GM12874 (cell line): ENCODE results near the gene RAPGEF2.

Experiments used
- TF ChIP-seq, protein P1 (sequence below): IDR thresholded peaks from 2 replicates; pipeline ENCODE4 v1.5.1; 2011; ENCODE audit warnings: low read depth, mild to moderate bottlenecking, control low read depth, low read length, moderate library complexity; ENCODE audit not compliant: insufficient read depth

The RAPGEF2 gene

DNA sequence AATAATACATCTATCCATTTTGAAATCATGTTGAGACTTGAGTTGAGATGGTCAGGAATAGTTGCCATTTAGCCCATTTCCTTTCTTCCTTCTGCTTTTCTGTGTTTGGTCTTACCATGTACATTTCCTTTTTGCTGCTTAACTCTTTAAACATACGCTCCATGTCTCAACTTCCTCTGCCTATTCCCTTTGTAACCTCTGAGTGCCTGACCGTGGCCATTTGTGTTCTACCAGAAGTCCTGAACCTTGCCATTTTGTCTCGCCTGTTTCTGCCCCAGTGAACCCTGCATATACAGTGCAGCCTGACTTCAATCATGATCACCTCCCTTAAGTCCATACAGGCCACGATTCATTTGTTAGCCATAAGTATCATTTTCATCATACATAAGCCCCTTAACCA, 169.0 kb downstream of the RAPGEF2 start:
- TF ChIP-seq, protein P1, sequence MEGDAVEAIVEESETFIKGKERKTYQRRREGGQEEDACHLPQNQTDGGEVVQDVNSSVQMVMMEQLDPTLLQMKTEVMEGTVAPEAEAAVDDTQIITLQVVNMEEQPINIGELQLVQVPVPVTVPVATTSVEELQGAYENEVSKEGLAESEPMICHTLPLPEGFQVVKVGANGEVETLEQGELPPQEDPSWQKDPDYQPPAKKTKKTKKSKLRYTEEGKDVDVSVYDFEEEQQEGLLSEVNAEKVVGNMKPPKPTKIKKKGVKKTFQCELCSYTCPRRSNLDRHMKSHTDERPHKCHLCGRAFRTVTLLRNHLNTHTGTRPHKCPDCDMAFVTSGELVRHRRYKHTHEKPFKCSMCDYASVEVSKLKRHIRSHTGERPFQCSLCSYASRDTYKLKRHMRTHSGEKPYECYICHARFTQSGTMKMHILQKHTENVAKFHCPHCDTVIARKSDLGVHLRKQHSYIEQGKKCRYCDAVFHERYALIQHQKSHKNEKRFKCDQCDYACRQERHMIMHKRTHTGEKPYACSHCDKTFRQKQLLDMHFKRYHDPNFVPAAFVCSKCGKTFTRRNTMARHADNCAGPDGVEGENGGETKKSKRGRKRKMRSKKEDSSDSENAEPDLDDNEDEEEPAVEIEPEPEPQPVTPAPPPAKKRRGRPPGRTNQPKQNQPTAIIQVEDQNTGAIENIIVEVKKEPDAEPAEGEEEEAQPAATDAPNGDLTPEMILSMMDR = no peak

DNA sequence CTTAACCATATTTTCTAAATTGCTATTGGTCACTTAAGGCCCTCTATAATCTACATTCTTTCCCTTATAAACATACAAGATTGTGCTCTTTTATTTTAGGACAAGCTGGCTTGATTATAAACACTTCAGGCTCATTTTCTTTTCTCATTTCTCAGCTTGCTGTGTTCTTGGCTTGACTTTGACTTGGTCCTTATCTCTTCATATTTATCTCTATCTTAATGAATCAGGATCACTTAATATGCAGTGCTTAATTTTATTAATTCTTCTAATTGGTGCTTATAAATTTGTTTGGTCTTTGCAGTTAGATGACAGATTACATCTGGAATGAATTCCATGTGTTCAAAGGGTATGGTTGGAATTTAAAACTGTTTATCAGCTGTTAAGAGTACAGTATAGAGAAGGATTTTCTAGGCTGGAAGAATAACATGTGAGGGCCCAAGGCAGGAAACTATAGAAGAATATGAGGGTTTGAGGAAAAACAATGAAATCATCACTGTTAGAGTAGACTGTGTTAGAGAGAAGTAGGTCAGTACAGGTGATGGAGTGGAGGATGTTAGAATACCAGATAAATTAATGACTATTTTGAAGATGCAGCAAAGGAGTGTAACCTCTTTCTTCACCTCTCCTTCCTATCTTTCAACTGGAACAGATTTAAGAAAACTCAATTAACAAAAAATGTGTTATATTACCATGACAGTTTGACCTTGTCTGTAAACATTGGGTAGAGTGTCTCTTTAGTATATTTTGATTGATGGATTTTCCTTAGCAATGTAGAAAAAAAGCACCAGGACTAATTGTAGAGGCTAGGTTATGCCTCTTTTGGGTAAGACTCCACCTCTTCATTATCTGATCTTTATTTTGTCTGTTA, 169.6 kb downstream of the RAPGEF2 start:
- TF ChIP-seq, protein P1 = no peak

DNA sequence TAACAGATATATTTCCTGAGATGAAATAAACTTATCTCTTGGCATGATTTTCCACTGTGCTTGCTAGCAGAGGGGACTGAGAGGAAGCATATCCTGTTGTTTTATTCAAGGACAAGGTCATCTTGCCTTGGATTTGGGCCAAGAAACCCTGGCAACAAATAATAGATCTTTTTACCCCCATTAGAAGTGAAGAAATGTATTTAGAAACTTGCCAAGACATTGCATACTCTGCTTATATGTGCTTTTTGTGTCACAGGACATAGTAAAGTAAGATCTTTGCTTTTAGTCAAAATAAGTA, 170.2 kb downstream of the RAPGEF2 start:
- TF ChIP-seq, protein P1 = no peak

DNA sequence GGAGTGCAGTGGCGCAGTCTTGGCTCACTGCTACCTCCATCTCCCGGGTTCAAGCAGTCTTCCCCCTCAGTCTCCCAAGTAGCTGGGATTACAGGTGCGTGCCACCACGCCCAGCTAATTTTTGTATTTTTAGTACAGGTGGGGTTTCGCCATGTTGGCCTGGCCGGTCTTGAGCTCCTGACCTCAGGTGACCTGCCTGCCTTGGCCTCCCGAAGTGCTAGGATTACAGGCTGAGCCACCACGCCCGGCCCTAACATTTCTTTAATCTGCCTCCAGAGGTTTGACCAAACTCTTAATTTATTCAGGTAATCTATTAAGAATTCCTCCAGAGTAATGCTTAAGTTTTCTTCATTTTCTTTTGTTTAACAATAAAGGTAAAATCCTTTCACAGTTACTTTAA, 171.0 kb downstream of the RAPGEF2 start:
- TF ChIP-seq, protein P1 = no peak

DNA sequence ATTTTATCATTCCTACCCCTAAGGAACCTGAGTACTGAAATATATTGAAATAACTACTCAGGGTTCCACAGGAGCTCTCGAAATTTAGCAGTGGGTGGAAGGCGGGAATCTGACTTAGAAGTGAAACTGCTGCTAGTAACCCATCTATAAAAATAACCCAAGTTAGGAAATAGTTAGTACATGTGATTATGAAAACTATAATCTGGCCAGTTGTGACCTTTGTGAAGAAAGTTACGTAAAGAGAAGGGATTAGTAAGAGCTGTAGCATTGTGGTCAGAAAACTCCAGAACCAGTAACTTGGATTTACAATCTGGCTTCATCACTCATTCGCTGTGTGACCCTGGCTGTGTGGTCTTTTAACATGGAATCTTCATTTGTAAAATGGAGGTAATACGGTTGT, 175.5 kb downstream of the RAPGEF2 start:
- TF ChIP-seq, protein P1 = no peak

DNA sequence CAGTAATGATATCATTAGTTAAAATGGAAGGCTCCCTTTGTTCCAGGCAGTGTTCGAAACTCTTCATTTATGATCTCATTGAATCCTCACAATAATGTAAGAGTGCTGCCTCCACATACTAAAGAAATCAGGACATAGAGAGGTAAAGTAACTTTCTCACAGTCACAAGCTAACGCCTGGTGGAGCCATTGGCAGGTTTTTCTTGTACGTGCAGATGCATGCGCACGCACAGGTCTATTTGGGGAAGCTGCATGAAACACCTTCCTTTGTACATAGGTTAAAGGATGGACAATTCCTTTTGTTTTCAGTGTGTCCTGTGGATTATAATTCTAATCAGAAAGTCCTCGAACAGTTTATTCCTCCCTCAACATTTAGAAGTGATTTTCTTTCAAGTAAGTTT, 176.2 kb downstream of the RAPGEF2 start:
- TF ChIP-seq, protein P1 = no peak

DNA sequence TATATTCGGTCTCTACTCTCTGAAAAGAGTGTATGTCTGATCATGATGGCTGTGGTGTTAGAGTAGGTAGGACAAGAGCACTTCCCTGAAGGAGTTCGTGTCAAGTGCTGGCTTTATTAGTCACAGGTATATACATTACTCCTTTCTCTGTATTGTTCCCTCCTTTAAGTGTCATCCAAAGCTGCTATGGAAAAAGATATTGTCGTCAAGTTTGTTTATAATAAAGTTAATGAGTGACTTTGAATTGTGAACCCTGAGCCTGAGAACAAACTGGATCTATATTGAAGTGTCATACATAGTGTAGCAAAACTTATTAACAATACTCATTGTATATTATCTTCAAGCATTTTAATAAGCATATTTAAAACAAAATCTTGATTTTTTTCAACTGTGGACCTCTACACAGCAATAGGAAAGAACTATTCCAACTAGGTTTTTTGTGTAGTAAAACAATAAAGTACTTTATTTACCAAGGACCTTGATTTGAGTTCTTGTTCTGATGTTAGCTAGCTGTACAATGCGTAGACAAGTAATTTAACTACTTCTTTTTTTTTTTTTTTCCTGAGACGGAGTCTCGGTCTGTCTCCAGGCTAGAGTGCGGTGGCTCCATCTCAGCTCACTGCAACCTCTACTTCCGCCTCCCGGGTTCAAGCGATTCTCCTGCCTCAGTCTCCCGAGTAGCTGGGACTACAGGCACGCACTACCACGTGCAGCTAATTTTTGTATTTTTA, 177.7 kb downstream of the RAPGEF2 start:
- TF ChIP-seq, protein P1 = no peak
